ENCODE data around the gene SPOP.

SPOP gene

DNA sequence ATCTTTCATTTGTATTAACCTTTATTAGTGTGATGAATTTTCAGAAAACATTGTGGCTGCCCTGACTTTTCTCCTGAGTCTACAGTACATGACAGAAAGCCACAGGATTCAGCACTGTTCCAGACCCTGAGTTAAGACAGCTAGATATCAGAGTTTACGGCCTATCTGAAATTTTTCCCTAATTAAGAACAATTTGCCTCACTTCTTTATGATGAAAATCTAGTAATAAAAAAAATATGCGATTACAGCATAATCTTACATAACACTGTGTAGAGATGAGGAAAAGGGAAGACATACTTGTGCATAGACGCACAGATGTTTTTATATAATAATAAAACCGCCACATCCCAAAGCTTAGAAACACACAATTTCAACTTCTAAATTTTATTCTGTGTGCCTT is 7.3 kb downstream of the SPOP start:
- H3K4me3 Mint-ChIP-seq = no peak overlapping the region
- H3K9me3 Mint-ChIP-seq = no peaks in the 10 kb centered on the region

GRCh38 chr17:49670002-49670401 is 7.9 kb downstream of the SPOP start:
- Mint-ChIP-seq H3K27me3 (ENCODE audit: low read depth) (no peaks in the 10 kb centered on the region), H3K27ac (no peak overlapping the region), H3K4me3 (no peak overlapping the region), H3K9me3 (peaks cover under 1% of the 10 kb centered on the region), H3K36me3 (ENCODE audit: low read depth) (peaks cover 34% of the 10 kb centered on the region), H3K4me1 (peaks cover 23% of the 10 kb centered on the region)
- TF ChIP-seq, protein P1, sequence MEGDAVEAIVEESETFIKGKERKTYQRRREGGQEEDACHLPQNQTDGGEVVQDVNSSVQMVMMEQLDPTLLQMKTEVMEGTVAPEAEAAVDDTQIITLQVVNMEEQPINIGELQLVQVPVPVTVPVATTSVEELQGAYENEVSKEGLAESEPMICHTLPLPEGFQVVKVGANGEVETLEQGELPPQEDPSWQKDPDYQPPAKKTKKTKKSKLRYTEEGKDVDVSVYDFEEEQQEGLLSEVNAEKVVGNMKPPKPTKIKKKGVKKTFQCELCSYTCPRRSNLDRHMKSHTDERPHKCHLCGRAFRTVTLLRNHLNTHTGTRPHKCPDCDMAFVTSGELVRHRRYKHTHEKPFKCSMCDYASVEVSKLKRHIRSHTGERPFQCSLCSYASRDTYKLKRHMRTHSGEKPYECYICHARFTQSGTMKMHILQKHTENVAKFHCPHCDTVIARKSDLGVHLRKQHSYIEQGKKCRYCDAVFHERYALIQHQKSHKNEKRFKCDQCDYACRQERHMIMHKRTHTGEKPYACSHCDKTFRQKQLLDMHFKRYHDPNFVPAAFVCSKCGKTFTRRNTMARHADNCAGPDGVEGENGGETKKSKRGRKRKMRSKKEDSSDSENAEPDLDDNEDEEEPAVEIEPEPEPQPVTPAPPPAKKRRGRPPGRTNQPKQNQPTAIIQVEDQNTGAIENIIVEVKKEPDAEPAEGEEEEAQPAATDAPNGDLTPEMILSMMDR (IDR thresholded peaks at IDR 0.05; ENCODE audit: unreplicated experiment in 3 of 3) = no peak

More for the DNA sequence above, 7.3 kb downstream of the SPOP start:
- TF ChIP-seq, protein P1 (IDR thresholded peaks at IDR 0.05; ENCODE audit: unreplicated experiment in 3 of 3) = no peak
- H3K4me1 Mint-ChIP-seq = peaks cover 29% of the 10 kb centered on the region
- no peak overlapping the region for H3K27ac Mint-ChIP-seq
- H3K36me3 Mint-ChIP-seq (ENCODE audit: low read depth) = peaks cover 34% of the 10 kb centered on the region
- no peaks in the 10 kb centered on the region for H3K27me3 Mint-ChIP-seq (ENCODE audit: low read depth)

- Mint-ChIP-seq H3K9me3 (peaks cover 8% of the 10 kb centered on the region), H3K4me3 (no peak overlapping the region), H3K4me1 (peaks cover 13% of the 10 kb centered on the region), H3K27ac (no peak overlapping the region), H3K27me3 (ENCODE audit: low read depth) (no peaks in the 10 kb centered on the region), H3K36me3 (ENCODE audit: low read depth) (peaks cover 37% of the 10 kb centered on the region)
- TF ChIP-seq, protein P1 (IDR thresholded peaks at IDR 0.05; ENCODE audit: unreplicated experiment in 3 of 3) = no peak
These were observed 10.0 kb downstream of the SPOP start for GRCh38 chr17:49667854-49668253.

DNA sequence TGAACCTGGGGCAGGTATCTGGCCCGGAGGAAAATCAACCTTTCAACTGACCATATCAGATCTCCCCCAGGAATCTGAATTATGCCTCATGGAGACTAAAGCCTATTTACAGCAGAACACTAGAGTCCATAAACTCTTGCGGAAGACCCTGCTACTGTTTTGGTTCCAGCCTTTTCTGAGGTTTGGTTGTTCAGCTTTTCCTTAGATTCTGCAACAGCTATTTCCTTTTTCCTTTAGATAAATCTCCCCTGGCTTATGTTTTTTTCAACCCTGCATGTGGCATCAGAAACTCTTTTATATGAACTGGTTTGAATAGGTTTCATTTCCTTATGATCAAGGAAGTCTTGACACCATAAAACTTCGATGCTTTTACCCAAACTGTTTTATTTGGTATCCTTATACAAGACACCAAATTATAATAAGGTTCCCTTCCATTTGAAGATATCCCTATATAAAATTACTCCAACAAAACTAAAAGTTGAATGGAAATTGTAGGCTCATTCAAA is 13.1 kb downstream of the SPOP start:
- Mint-ChIP-seq H3K27me3 (ENCODE audit: low read depth) (no peaks in the 10 kb centered on the region), H3K9me3 (peaks cover 8% of the 10 kb centered on the region), H3K4me3 (no peak overlapping the region), H3K27ac (no peak overlapping the region), H3K4me1 (peaks cover 4% of the 10 kb centered on the region), H3K36me3 (ENCODE audit: low read depth) (peaks cover 57% of the 10 kb centered on the region)
- TF ChIP-seq, protein P1 (IDR thresholded peaks at IDR 0.05; ENCODE audit: unreplicated experiment in 3 of 3) = no peak

DNA sequence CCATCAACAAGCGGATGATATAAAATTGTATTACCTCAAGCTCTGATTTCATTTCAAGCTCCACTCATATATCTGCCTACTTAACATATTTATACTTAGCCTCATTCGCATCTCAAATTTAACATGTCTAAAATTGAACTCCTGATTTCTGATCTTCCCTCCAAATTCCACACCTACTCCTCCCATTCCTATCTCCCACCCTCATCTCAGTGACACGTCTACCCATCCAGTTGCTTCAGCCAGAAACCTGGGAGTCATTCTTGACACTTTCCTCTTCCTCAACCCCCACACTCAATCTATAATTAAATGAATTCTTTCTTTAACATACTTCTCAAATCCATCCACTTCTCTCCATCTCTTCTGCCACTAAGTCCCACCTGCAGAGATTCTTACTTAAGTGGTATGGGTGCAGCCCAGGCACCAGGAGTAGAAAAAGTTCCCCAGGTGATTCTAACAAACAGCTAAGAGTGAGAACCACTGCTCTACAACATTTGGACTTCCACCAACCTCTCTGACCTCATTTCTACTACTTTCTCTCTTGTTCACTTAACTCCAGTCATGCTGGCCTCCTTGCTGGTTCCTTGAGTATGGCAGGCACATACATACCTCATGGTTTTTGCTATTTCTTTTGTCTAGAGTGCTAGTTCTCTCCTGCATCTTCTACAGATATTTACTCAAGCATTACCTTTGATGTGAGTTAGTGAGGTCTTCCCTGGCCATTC is 18.1 kb downstream of the SPOP start:
- H3K36me3 Mint-ChIP-seq (ENCODE audit: low read depth) = peaks cover 53% of the 10 kb centered on the region
- H3K4me3 Mint-ChIP-seq = no peak overlapping the region
- H3K27ac Mint-ChIP-seq = no peak overlapping the region
- H3K4me1 Mint-ChIP-seq = peaks cover 6% of the 10 kb centered on the region
- H3K27me3 Mint-ChIP-seq (ENCODE audit: low read depth) = no peaks in the 10 kb centered on the region
- TF ChIP-seq, protein P1 (IDR thresholded peaks at IDR 0.05; ENCODE audit: unreplicated experiment in 3 of 3) = no peak
- peaks cover 6% of the 10 kb centered on the region for H3K9me3 Mint-ChIP-seq

GRCh38 chr17:49656247-49656646 is 21.6 kb downstream of the SPOP start:
- H3K9me3 Mint-ChIP-seq = no peaks in the 10 kb centered on the region
- H3K4me1 Mint-ChIP-seq = peaks cover 6% of the 10 kb centered on the region
- TF ChIP-seq, protein P1 (IDR thresholded peaks at IDR 0.05; ENCODE audit: unreplicated experiment in 3 of 3) = no peak
- H3K27ac Mint-ChIP-seq = no peak overlapping the region
- H3K36me3 Mint-ChIP-seq (ENCODE audit: low read depth) = peaks cover 28% of the 10 kb centered on the region
- no peaks in the 10 kb centered on the region for H3K27me3 Mint-ChIP-seq (ENCODE audit: low read depth)
- no peak overlapping the region for H3K4me3 Mint-ChIP-seq

Data from nephron (organoid).